K562 (cell line): ENCODE measurements around the gene DNASE2. TPM values are rescaled to one million over a fixed set of nuclear protein-coding genes. Genes with fewer than 3 reads are reported as not detected.

Source experiments
- FOXJ3 ChIP-seq: sonication (generic); formaldehyde crosslinking; IDR thresholded peaks from 2 replicates; pipeline ENCODE4 v1.4.0; 2020; ENCODE audit warnings: mild to moderate bottlenecking, missing genetic modification reagents
- FOXK1 ChIP-seq: sonication (generic); formaldehyde crosslinking; IDR thresholded peaks from 2 replicates; pipeline ENCODE4 v1.8.0; 2022; ENCODE audit warnings: missing genetic modification reagents, mild to moderate bottlenecking, borderline replicate concordance
- GATA2 ChIP-seq: sonication (generic); formaldehyde crosslinking; IDR thresholded peaks from 2 replicates; pipeline ENCODE4 v1.4.0; 2020; ENCODE audit warnings: mild to moderate bottlenecking, missing genetic modification reagents
- HNRNPUL1 ChIP-seq: fragments of 200-400 bp; formaldehyde crosslinking; IDR thresholded peaks from 2 replicates; pipeline ENCODE4 v1.6.1; 2017; ENCODE audit warnings: low read length
- ILK ChIP-seq: fragments of 450-650 bp; IDR thresholded peaks from 2 replicates; pipeline ENCODE4 v1.6.1; 2016; ENCODE audit warnings: missing genetic modification characterization, low read depth, mild to moderate bottlenecking, missing compliant biosample characterization, moderate library complexity, borderline replicate concordance
- MYBL2 ChIP-seq, 2 experiments: fragments of 450-650 bp in 1 of 2; sonication (generic) in 1 of 2; formaldehyde crosslinking in 1 of 2; IDR thresholded peaks; 2 replicates each; pipeline versions ENCODE4 v1.6.1 to v1.8.1; 2017 to 2022; ENCODE audit warnings: borderline replicate concordance in 1 of 2, inconsistent platforms in 1 of 2, low read depth in 1 of 2, mild to moderate bottlenecking in 1 of 2, missing genetic modification reagents in 1 of 2, moderate library complexity in 1 of 2
- POLR2G ChIP-seq: fragments of 200-400 bp; formaldehyde crosslinking; IDR thresholded peaks from 2 replicates; pipeline ENCODE4 v1.6.1; 2017; ENCODE audit warnings: low read depth, mild to moderate bottlenecking, antibody characterized with exemption, low read length, moderate library complexity
- SRF ChIP-seq, 2 experiments: fragments of 250-450, 450-650 bp in 1 of 2; sonication (Bioruptor Pico) in 1 of 2; sonication (generic) in 1 of 2; formaldehyde crosslinking; IDR thresholded peaks; 2 replicates each; pipeline versions ENCODE4 v1.5.0 to v1.5.1; 2020 to 2022; ENCODE audit warnings: mild to moderate bottlenecking in 1 of 2, missing genetic modification reagents in 1 of 2
- STAT5B ChIP-seq: fragments of 250-450 bp; sonication (Bioruptor Pico); IDR thresholded peaks from 2 replicates; pipeline ENCODE4 v1.8.0; 2021; ENCODE audit warnings: mild to moderate bottlenecking, inconsistent platforms
- TBL1XR1 ChIP-seq, 2 experiments: IDR thresholded peaks; 2 replicates each; pipeline ENCODE4 v1.6.1; 2012; ENCODE audit warnings: improper control_type of control experiment in 2 of 2, low read length in 2 of 2, mild to moderate bottlenecking in 1 of 2
- TCF3 ChIP-seq: sonication (generic); formaldehyde crosslinking; IDR thresholded peaks from 2 replicates; pipeline ENCODE4 v1.4.0; 2020; ENCODE audit warnings: mild to moderate bottlenecking, missing genetic modification reagents
- THAP12 ChIP-seq: fragments of 250-450 bp; sonication (Bioruptor Pico); IDR thresholded peaks from 2 replicates; pipeline ENCODE4 v1.9.0; 2021; ENCODE audit warnings: mild to moderate bottlenecking, inconsistent platforms
- YBX1 ChIP-seq: fragments of 450-650 bp; IDR thresholded peaks from 2 replicates; pipeline ENCODE4 v1.7.1; 2016; ENCODE audit warnings: mild to moderate bottlenecking
- ZNF384 ChIP-seq: IDR thresholded peaks from 2 replicates; pipeline ENCODE4 v1.6.1; 2012; ENCODE audit warnings: low read depth, low read length, improper control_type of control experiment
- ZNF639 ChIP-seq, 2 experiments: fragments of 200-800 bp in 1 of 2; sonication (Bioruptor generic) in 1 of 2; sonication (generic) in 1 of 2; formaldehyde crosslinking in 1 of 2; IDR thresholded peaks in 1 of 2; conservative IDR thresholded peaks in 1 of 2; 2 replicates each; pipeline versions ENCODE4 v1.5.0 to v1.6.1; 2016 to 2020; ENCODE audit warnings: missing compliant biosample characterization in 1 of 2, missing genetic modification characterization in 1 of 2, missing genetic modification reagents in 1 of 2
- polyA plus RNA-seq, 8 experiments: library from polyadenylated mRNA; depleted of rRNA in 4 of 8; stranded (reverse) in 5 of 8; unstranded in 3 of 8; fragments of >200 nt; fragmentation: Nextera tagmentation in 2 of 8; fragmentation: Illumina TruSeq in 1 of 8; extraction: Ambion mirVana in 2 of 8; extraction: Trizol in 1 of 8; gene quantifications; 2 replicates each; pipeline versions ENCODE4 v1.2.1 to v1.2.3, GENCODE V29; 2011 to 2014; ENCODE audit warnings: inconsistent platforms in 1 of 8, missing spikeins in 1 of 8
- total RNA-seq, 7 experiments: library from RNA; depleted of rRNA in 6 of 7; stranded (reverse); fragments of >200 nt in 6 of 7; fragmentation: Illumina TruSeq in 2 of 7; extraction: Trizol in 2 of 7; gene quantifications; 2 replicates each; pipeline versions ENCODE4 v1.2.1 to v1.2.3, GENCODE V29; 2011 to 2021; ENCODE audit warnings: low replicate concordance in 1 of 7
- TF ChIP-seq, protein P1 (sequence below), 2 experiments: fragments of 250-450 bp in 1 of 2; fragments of 450-650 bp in 1 of 2; sonication (Bioruptor Pico) in 1 of 2; IDR thresholded peaks; 2 replicates each; pipeline versions ENCODE4 v1.6.1 to v1.8.0; 2016 to 2021; ENCODE audit warnings: mild to moderate bottlenecking in 2 of 2, moderate library complexity in 2 of 2, missing compliant biosample characterization in 1 of 2, missing genetic modification characterization in 1 of 2
- TF ChIP-seq, protein P2 (sequence below): IDR thresholded peaks from 2 replicates; pipeline ENCODE4 v1.6.1; 2012; ENCODE audit warnings: low read depth, low read length, improper control_type of control experiment, borderline replicate concordance
- TF ChIP-seq, protein P3 (sequence below): fragments of 450-650 bp; IDR thresholded peaks from 2 replicates; pipeline ENCODE4 v1.6.1; 2016; ENCODE audit warnings: missing biosample characterization, missing genetic modification characterization

Gene DNASE2
- total and polyA plus RNA-seq, 9 of the 15 experiments (the other 6 are each of a cell fraction or from before 2014, with no cell fraction given): 4.4 to 27.0 (median 20.2) TPM

- TF ChIP-seq, protein P1, sequence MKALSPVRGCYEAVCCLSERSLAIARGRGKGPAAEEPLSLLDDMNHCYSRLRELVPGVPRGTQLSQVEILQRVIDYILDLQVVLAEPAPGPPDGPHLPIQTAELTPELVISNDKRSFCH (CRISPR knock-in tag; IDR thresholded peaks at IDR 0.05): no peak
- TF ChIP-seq, protein P1 (tag; IDR thresholded peaks at IDR 0.05): 0 out of 2 replicates have a peak, but pooled peaks have one; percentile 35
- TF ChIP-seq TCF3 (CRISPR knock-in tag) (no peak), ZNF384 (0 out of 2 replicates have a peak, but pooled peaks have one; percentile 4), STAT5B (CRISPR knock-in tag) (no peak), YBX1 (no peak), GATA2 (no peak), POLR2G (peak; percentile 79), FOXJ3 (CRISPR knock-in tag) (no peak), HNRNPUL1 (no peak), THAP12 (CRISPR knock-in tag) (no peak), FOXK1 (CRISPR knock-in tag) (0 out of 2 replicates have a peak, but pooled peaks have one; percentile 17), MYBL2 (IDR thresholded peaks at IDR 0.05; ENCODE audit: low read depth) (no peak), MYBL2 (CRISPR knock-in tag; IDR thresholded peaks at IDR 0.05; ENCODE audit: borderline replicate concordance) (no peak), TBL1XR1 (IDR thresholded peaks at IDR 0.05; ENCODE audit: low read length in 2 of 2) (peak in 1 of 2 experiments; percentile 27; a peak in 2 of 4 replicates), SRF (CRISPR knock-in tag; IDR thresholded peaks at IDR 0.05) (0 out of 4 replicates have a peak, but pooled peaks of 1 of the 2 experiments have one; percentile 16), ZNF639 (CRISPR knock-in tag; conservative IDR thresholded peaks at IDR 0.05 in 1 of 2, IDR thresholded peaks at IDR 0.05 in 1 of 2) (0 out of 4 replicates have a peak, but pooled peaks of 1 of the 2 experiments have one; percentile 36), ILK (tag) (no peak)
- TF ChIP-seq, protein P2, sequence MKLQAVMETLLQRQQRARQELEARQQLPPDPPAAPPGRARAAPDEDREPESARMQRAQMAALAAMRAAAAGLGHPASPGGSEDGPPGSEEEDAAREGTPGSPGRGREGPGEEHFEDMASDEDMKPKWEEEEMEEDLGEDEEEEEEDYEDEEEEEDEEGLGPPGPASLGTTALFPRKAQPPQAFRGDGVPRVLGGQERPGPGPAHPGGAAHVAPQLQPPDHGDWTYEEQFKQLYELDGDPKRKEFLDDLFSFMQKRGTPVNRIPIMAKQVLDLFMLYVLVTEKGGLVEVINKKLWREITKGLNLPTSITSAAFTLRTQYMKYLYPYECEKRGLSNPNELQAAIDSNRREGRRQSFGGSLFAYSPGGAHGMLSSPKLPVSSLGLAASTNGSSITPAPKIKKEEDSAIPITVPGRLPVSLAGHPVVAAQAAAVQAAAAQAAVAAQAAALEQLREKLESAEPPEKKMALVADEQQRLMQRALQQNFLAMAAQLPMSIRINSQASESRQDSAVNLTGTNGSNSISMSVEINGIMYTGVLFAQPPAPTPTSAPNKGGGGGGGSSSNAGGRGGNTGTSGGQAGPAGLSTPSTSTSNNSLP: no peak
- TF ChIP-seq, protein P3, sequence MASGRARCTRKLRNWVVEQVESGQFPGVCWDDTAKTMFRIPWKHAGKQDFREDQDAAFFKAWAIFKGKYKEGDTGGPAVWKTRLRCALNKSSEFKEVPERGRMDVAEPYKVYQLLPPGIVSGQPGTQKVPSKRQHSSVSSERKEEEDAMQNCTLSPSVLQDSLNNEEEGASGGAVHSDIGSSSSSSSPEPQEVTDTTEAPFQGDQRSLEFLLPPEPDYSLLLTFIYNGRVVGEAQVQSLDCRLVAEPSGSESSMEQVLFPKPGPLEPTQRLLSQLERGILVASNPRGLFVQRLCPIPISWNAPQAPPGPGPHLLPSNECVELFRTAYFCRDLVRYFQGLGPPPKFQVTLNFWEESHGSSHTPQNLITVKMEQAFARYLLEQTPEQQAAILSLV (tag): no peak
These were observed 9.7 kb upstream of the DNASE2 start, which contains the start of gene GCDH (continued) for GRCh38 chr19:12890787-12891552.
